Keratinocyte (primary cell): ENCODE data around the gene ERG. TPM values are rescaled to one million over a fixed set of nuclear protein-coding genes. Genes with fewer than 3 reads are reported as not detected.

Source experiments
- DNase-seq: peaks from one replicate; pipeline ENCODE4 v3.0.0-alpha.2; 2011; ENCODE audit warnings: low read depth, missing footprints, low spot score
- FAIRE-seq: peaks from 2 replicates; lab custom pipeline; 2011; peaks lifted over from hg19 to GRCh38; lab: Jason Lieb, UNC
- H2AFZ ChIP-seq: 2 replicates; pipeline ENCODE4 v1.6.0; 2012; ENCODE audit warnings: low read length, control low read depth, inconsistent platforms; ENCODE audit not compliant: control insufficient read depth
- H3K27ac ChIP-seq: 2 replicates; pipeline ENCODE4 v1.5.1; 2011; ENCODE audit warnings: low read length; ENCODE audit not compliant: control insufficient read depth, insufficient read depth
- H3K27me3 ChIP-seq: 3 replicates; pipeline ENCODE4 v1.6.0; 2011; ENCODE audit warnings: low read length; ENCODE audit not compliant: control insufficient read depth, insufficient read depth; ENCODE audit errors: extremely low read depth
- H3K36me3 ChIP-seq, 2 experiments: 2 replicates in 1 of 2; 3 replicates in 1 of 2; pipeline ENCODE4 v1.5.1; 2011; ENCODE audit warnings: low read length in 2 of 2, mild to moderate bottlenecking in 1 of 2; ENCODE audit not compliant: control insufficient read depth in 2 of 2, insufficient read depth in 2 of 2; ENCODE audit errors: extremely low read depth in 1 of 2
- H3K4me1 ChIP-seq: 3 replicates; pipeline ENCODE4 v1.5.1; 2011; ENCODE audit warnings: low read length; ENCODE audit not compliant: control insufficient read depth, insufficient read depth; ENCODE audit errors: extremely low read depth
- H3K4me2 ChIP-seq: 3 replicates; pipeline ENCODE4 v1.6.0; 2011; ENCODE audit warnings: low read depth, low read length; ENCODE audit not compliant: control insufficient read depth, insufficient read depth; ENCODE audit errors: extremely low read depth
- H3K4me3 ChIP-seq, 3 experiments: fragments of 200-600 bp in 1 of 3; sonication (generic) in 1 of 3; 2 replicates in 2 of 3; 3 replicates in 1 of 3; pipeline ENCODE4 v1.5.1; 2011 to 2016; ENCODE audit warnings: low read length in 3 of 3, mild to moderate bottlenecking in 3 of 3, control low read depth in 2 of 3, inconsistent platforms in 1 of 3, low read depth in 1 of 3, mixed read lengths in 1 of 3, mixed run types in 1 of 3, moderate library complexity in 1 of 3; ENCODE audit not compliant: control insufficient read depth in 2 of 3, insufficient read depth in 2 of 3; ENCODE audit errors: extremely low read depth in 1 of 3
- H3K79me2 ChIP-seq: 2 replicates; pipeline ENCODE4 v1.6.0; 2012; ENCODE audit warnings: low read length; ENCODE audit not compliant: control insufficient read depth, insufficient read depth
- H3K9ac ChIP-seq: 3 replicates; pipeline ENCODE4 v1.6.0; 2011; ENCODE audit warnings: low read length; ENCODE audit not compliant: control insufficient read depth, insufficient read depth; ENCODE audit errors: extremely low read depth
- H3K9me1 ChIP-seq: 3 replicates; pipeline ENCODE4 v1.6.0; 2011; ENCODE audit warnings: low read length; ENCODE audit not compliant: control insufficient read depth, insufficient read depth; ENCODE audit errors: extremely low read depth
- H3K9me3 ChIP-seq: 2 replicates; pipeline ENCODE4 v1.5.1; 2012; ENCODE audit warnings: low read depth, low read length; ENCODE audit not compliant: control insufficient read depth
- H4K20me1 ChIP-seq: 3 replicates; pipeline ENCODE4 v1.6.0; 2011; ENCODE audit warnings: low read length; ENCODE audit not compliant: control insufficient read depth, insufficient read depth; ENCODE audit errors: extremely low read depth
- EZH2 ChIP-seq: IDR thresholded peaks from one replicate; pipeline ENCODE4 v1.6.1; 2012; ENCODE audit warnings: inconsistent platforms, mild to moderate bottlenecking, low read length, moderate library complexity
- dilution Hi-C: fragments of 300-500 bp; cut with MboI; formaldehyde crosslinking; loops from one replicate; pipeline ENCODE4 v1.7.0; 2020; ENCODE audit warnings: low sequenced_read_pairs; ENCODE audit not compliant: extremely low pct_ligation_motif_present
- polyA plus RNA-seq, 5 experiments: library from polyadenylated mRNA; depleted of rRNA in 3 of 5; stranded (reverse) in 3 of 5; stranded (forward) in 1 of 5; unstranded in 1 of 5; fragments of >200 nt; gene quantifications; 1 replicate in 1 of 5; 2 replicates in 3 of 5; 3 replicates in 1 of 5; pipeline versions ENCODE4 v1.2.1 to v1.2.3, GENCODE V29; 2011 to 2012; ENCODE audit warnings: missing spikeins in 2 of 5, low read depth in 1 of 5, low replicate concordance in 1 of 5
- TF ChIP-seq, protein P1 (sequence below), 3 experiments: IDR thresholded peaks in 1 of 3; conservative IDR thresholded peaks in 1 of 3; optimal IDR thresholded peaks in 1 of 3; 2 replicates in 2 of 3; 3 replicates in 1 of 3; pipeline versions ENCODE3 to v1.5.1; 2011; ENCODE audit warnings: low read length in 3 of 3, mild to moderate bottlenecking in 3 of 3, moderate library complexity in 2 of 3, control low read depth in 1 of 3, inconsistent platforms in 1 of 3; ENCODE audit not compliant: insufficient read depth in 2 of 3; ENCODE audit errors: extremely low read depth in 1 of 3

Gene ERG
- polyA plus RNA-seq, 1 donor (not counting 4 experiments of a cell fraction or from before 2014, with no cell fraction given) = 0.08 TPM

DNA sequence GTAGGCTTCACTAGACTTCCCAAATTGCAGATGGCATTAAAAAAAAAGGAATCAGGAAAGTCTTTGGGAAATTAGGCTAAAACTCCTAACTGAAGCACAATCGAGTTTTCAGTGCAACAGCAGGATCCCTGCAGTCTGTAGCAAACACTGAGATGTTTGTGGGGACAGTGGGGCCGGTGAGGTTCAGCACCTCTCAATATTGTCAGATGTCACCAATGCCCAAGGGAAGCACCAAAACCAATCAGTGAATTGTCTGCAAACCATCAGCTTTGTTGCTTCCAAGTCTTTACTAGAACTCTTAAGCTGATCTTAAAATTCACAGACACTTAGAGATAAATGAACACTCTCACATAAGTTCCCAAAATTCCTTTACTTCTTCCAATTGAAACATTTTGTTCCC lies 2.6 kb downstream of the ERG start:
- H3K27ac ChIP-seq = no peak overlapping the region

DNA sequence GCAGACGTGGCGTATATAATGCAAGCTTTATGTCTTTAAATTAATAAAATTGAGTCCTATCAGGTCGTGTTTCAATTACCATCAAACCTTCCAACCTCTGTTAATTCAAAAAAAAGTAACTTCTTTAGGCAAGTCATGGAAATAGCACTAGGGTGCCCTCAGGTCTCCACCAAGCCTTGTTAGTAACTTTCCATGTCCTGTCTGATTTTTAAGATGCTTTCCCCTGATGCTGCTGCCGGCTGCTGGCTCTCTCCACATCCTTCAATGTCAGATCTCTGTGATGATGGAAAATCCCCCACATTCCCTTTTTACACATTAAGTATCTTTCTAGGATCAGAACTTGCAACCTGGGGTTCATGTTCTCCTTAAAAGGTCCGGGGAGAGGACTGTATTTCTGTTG lies 3.0 kb downstream of the ERG start:
- TF ChIP-seq, protein P1, sequence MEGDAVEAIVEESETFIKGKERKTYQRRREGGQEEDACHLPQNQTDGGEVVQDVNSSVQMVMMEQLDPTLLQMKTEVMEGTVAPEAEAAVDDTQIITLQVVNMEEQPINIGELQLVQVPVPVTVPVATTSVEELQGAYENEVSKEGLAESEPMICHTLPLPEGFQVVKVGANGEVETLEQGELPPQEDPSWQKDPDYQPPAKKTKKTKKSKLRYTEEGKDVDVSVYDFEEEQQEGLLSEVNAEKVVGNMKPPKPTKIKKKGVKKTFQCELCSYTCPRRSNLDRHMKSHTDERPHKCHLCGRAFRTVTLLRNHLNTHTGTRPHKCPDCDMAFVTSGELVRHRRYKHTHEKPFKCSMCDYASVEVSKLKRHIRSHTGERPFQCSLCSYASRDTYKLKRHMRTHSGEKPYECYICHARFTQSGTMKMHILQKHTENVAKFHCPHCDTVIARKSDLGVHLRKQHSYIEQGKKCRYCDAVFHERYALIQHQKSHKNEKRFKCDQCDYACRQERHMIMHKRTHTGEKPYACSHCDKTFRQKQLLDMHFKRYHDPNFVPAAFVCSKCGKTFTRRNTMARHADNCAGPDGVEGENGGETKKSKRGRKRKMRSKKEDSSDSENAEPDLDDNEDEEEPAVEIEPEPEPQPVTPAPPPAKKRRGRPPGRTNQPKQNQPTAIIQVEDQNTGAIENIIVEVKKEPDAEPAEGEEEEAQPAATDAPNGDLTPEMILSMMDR (optimal IDR thresholded peaks at IDR 0.05 in 1 of 3, IDR thresholded peaks at IDR 0.05 in 1 of 3, conservative IDR thresholded peaks at IDR 0.05 in 1 of 3; ENCODE audit: extremely low read depth in 1 of 3, insufficient read depth in 2 of 3, low read length in 3 of 3) = no peak
- no peak for TF ChIP-seq EZH2
- no peaks in the 10 kb centered on the region for H3K9me1 ChIP-seq
- no peak overlapping the region for H3K9ac ChIP-seq
- no peaks in the 10 kb centered on the region for H3K79me2 ChIP-seq
- H3K36me3 ChIP-seq = no peaks in the 10 kb centered on the region
- H3K27ac ChIP-seq = no peak overlapping the region
- DNase-seq = no peak
- no peaks in the 10 kb centered on the region for H3K9me3 ChIP-seq
- H4K20me1 ChIP-seq = no peaks in the 10 kb centered on the region
- no peak overlapping the region for H2AFZ ChIP-seq
- FAIRE-seq = no peak
- no peaks in the 10 kb centered on the region for H3K4me1 ChIP-seq
- dilution Hi-C loops = no loop called here
- H3K4me3 ChIP-seq = no peak overlapping the region
- H3K4me2 ChIP-seq = no peak overlapping the region
- H3K27me3 ChIP-seq = no peaks in the 10 kb centered on the region

More for the DNA sequence above, 2.6 kb downstream of the ERG start:
- no peak overlapping the region for H2AFZ ChIP-seq
- no peak overlapping the region for H3K4me2 ChIP-seq
- no peaks in the 10 kb centered on the region for H3K79me2 ChIP-seq
- FAIRE-seq = no peak
- dilution Hi-C loops = no loop called here
- H3K9ac ChIP-seq = no peak overlapping the region
- no peaks in the 10 kb centered on the region for H3K36me3 ChIP-seq
- no peak for DNase-seq
- no peaks in the 10 kb centered on the region for H3K9me3 ChIP-seq
- H3K4me3 ChIP-seq = no peak overlapping the region
- no peaks in the 10 kb centered on the region for H3K9me1 ChIP-seq
- H4K20me1 ChIP-seq = no peaks in the 10 kb centered on the region
- no peaks in the 10 kb centered on the region for H3K4me1 ChIP-seq
- no peak for TF ChIP-seq EZH2
- TF ChIP-seq, protein P1 (optimal IDR thresholded peaks at IDR 0.05 in 1 of 3, IDR thresholded peaks at IDR 0.05 in 1 of 3, conservative IDR thresholded peaks at IDR 0.05 in 1 of 3; ENCODE audit: extremely low read depth in 1 of 3, insufficient read depth in 2 of 3, low read length in 3 of 3) = no peak
- no peaks in the 10 kb centered on the region for H3K27me3 ChIP-seq
